H9 (cell line): Measurements from ENCODE around the gene NKD2. TPM values are rescaled to one million over a fixed set of nuclear protein-coding genes. Genes with fewer than 3 reads are reported as not detected.

Experiments
- DNase-seq: peaks from one replicate; pipeline ENCODE4 v3.0.0-alpha.2; 2017
- H2AFZ ChIP-seq: one replicate; pipeline ENCODE4 v1.6.1; 2013; ENCODE audit warnings: mild to moderate bottlenecking, low read length, control low read depth, moderate library complexity
- H2AK5ac ChIP-seq: 2 replicates; pipeline ENCODE4 v1.6.1; 2013; ENCODE audit warnings: low read length, control low read depth, mixed read lengths; ENCODE audit not compliant: insufficient read length
- H2BK120ac ChIP-seq: one replicate; pipeline ENCODE4 v1.6.1; 2013; ENCODE audit warnings: low read depth, mild to moderate bottlenecking, low read length, control low read depth, inconsistent platforms; ENCODE audit not compliant: poor library complexity, severe bottlenecking
- H2BK12ac ChIP-seq: 2 replicates; pipeline ENCODE4 v1.6.1; 2013; ENCODE audit warnings: low read length, control low read depth, mixed read lengths, low read depth; ENCODE audit not compliant: insufficient read length
- H2BK15ac ChIP-seq: 2 replicates; pipeline ENCODE4 v1.6.1; 2013; ENCODE audit warnings: low read depth, low read length, control low read depth
- H2BK20ac ChIP-seq: one replicate; pipeline ENCODE4 v1.6.1; 2013; ENCODE audit warnings: low read depth, mild to moderate bottlenecking, low read length, control low read depth, inconsistent platforms; ENCODE audit not compliant: poor library complexity, severe bottlenecking
- H2BK5ac ChIP-seq: 2 replicates; pipeline ENCODE4 v1.6.1; 2013; ENCODE audit warnings: low read length, control low read depth, mixed read lengths; ENCODE audit not compliant: insufficient read length
- H3K14ac ChIP-seq: 2 replicates; pipeline ENCODE4 v1.6.1; 2013; ENCODE audit warnings: low read length, control low read depth; ENCODE audit not compliant: insufficient read depth
- H3K18ac ChIP-seq: 2 replicates; pipeline ENCODE4 v1.6.1; 2013; ENCODE audit warnings: low read depth, mild to moderate bottlenecking, mixed read lengths, low read length, control low read depth; ENCODE audit not compliant: insufficient read length
- H3K23ac ChIP-seq: 2 replicates; pipeline ENCODE4 v1.6.1; 2013; ENCODE audit warnings: low read length, control low read depth, mixed read lengths, low read depth; ENCODE audit not compliant: insufficient read length
- H3K23me2 ChIP-seq: 2 replicates; pipeline ENCODE4 v1.6.1; 2013; ENCODE audit warnings: low read depth, mild to moderate bottlenecking, mixed read lengths, low read length, control low read depth; ENCODE audit not compliant: insufficient read length, poor library complexity, severe bottlenecking
- H3K27ac ChIP-seq: 2 replicates; pipeline ENCODE4 v1.5.1; 2013; ENCODE audit warnings: low read length, control low read depth, mixed read lengths, low read depth; ENCODE audit not compliant: insufficient read length
- H3K27me3 ChIP-seq: 2 replicates; pipeline ENCODE4 v1.6.1; 2013; ENCODE audit warnings: low read length, control low read depth, inconsistent platforms; ENCODE audit not compliant: insufficient read depth
- H3K4ac ChIP-seq: 2 replicates; pipeline ENCODE4 v1.6.1; 2013; ENCODE audit warnings: low read depth, mild to moderate bottlenecking, control low read depth, inconsistent platforms, low read length, moderate library complexity
- H3K4me1 ChIP-seq: 2 replicates; pipeline ENCODE4 v1.6.1; 2013; ENCODE audit warnings: low read length, control low read depth, inconsistent platforms; ENCODE audit not compliant: insufficient read depth
- H3K4me2 ChIP-seq: 2 replicates; pipeline ENCODE4 v1.6.1; 2013; ENCODE audit warnings: low read length, control low read depth, mixed read lengths; ENCODE audit not compliant: insufficient read length, insufficient read depth
- H3K56ac ChIP-seq: 2 replicates; pipeline ENCODE4 v1.6.1; 2013; ENCODE audit warnings: low read depth, mild to moderate bottlenecking, mixed read lengths, low read length, control low read depth; ENCODE audit not compliant: insufficient read length
- H3K79me1 ChIP-seq: 2 replicates; pipeline ENCODE4 v1.6.1; 2013; ENCODE audit warnings: low read depth, mild to moderate bottlenecking, moderate library complexity, low read length, control low read depth, inconsistent platforms; ENCODE audit not compliant: insufficient read depth, poor library complexity, severe bottlenecking
- H3K79me2 ChIP-seq: 2 replicates; pipeline ENCODE4 v1.6.1; 2013; ENCODE audit warnings: low read length, control low read depth, inconsistent platforms; ENCODE audit not compliant: insufficient read depth
- H3K9ac ChIP-seq: 2 replicates; pipeline ENCODE4 v1.6.1; 2013; ENCODE audit warnings: low read length, control low read depth, mixed read lengths; ENCODE audit not compliant: insufficient read length; ENCODE audit errors: extremely low read depth
- H3K9me3 ChIP-seq: one replicate; pipeline ENCODE4 v1.6.1; 2013; ENCODE audit warnings: low read depth, low read length, inconsistent platforms; ENCODE audit not compliant: control insufficient read depth
- H3T11ph ChIP-seq: one replicate; pipeline ENCODE4 v1.6.1; 2013; ENCODE audit warnings: mild to moderate bottlenecking, low read length, control low read depth, inconsistent platforms
- H4K20me1 ChIP-seq: one replicate; pipeline ENCODE4 v1.6.1; 2013; ENCODE audit not compliant: control insufficient read depth, insufficient read length, insufficient read depth
- H4K5ac ChIP-seq: 2 replicates; pipeline ENCODE4 v1.6.1; 2013; ENCODE audit warnings: low read depth, mild to moderate bottlenecking, mixed read lengths, low read length, control low read depth; ENCODE audit not compliant: insufficient read length
- H4K8ac ChIP-seq: replicated peaks from 2 replicates; pipeline ENCODE4 v1.6.1; 2013; ENCODE audit warnings: low read length, control low read depth, mixed read lengths, low read depth; ENCODE audit not compliant: insufficient read length
- H4K91ac ChIP-seq: 2 replicates; pipeline ENCODE4 v1.6.1; 2013; ENCODE audit warnings: low read depth, mild to moderate bottlenecking, moderate library complexity, mixed read lengths, low read length, control low read depth; ENCODE audit not compliant: insufficient read length
- H3K27ac Mint-ChIP-seq, 3 experiments: 2 replicates in 2 of 3; 3 replicates in 1 of 3; pipeline ENCODE4 v1.8.0; 2020 to 2021; ENCODE audit warnings: mixed read lengths in 3 of 3, mild to moderate bottlenecking in 1 of 3, moderate library complexity in 1 of 3
- H3K27me3 Mint-ChIP-seq: 2 replicates; pipeline ENCODE4 v1.8.0; 2021; ENCODE audit warnings: low read depth, mild to moderate bottlenecking, moderate library complexity, mixed read lengths
- H3K36me3 Mint-ChIP-seq, 3 experiments: 2 replicates in 2 of 3; 3 replicates in 1 of 3; pipeline ENCODE4 v1.8.0; 2020 to 2021; ENCODE audit warnings: low read depth in 3 of 3, mixed read lengths in 3 of 3; ENCODE audit not compliant: insufficient read depth in 1 of 3
- H3K4me1 Mint-ChIP-seq, 2 experiments: 2 replicates each; pipeline ENCODE4 v1.8.0; 2020; ENCODE audit warnings: mixed read lengths in 2 of 2
- H3K4me3 Mint-ChIP-seq, 2 experiments: 2 replicates in 1 of 2; 3 replicates in 1 of 2; pipeline ENCODE4 v1.8.0; 2020 to 2021; ENCODE audit warnings: mild to moderate bottlenecking in 2 of 2, mixed read lengths in 2 of 2, moderate library complexity in 1 of 2
- H3K9me3 Mint-ChIP-seq, 2 experiments: 2 replicates in 1 of 2; 3 replicates in 1 of 2; pipeline ENCODE4 v1.8.0; 2020; ENCODE audit warnings: mild to moderate bottlenecking in 2 of 2, mixed read lengths in 2 of 2, moderate library complexity in 1 of 2
- CTCF ChIP-seq: fragments of 200-600 bp; sonication (generic); conservative IDR thresholded peaks from 3 replicates; pipeline ENCODE4 v1.8.0; 2021; ENCODE audit warnings: antibody characterized with exemption, mild to moderate bottlenecking
- WGBS: extraction: QIAGEN DNeasy Blood & Tissue Kit; methylation state at CpG from one replicate; pipeline ENCODE4 v1.1.7; 2013; ENCODE audit warnings: missing lambda C conversion rate, low lambda C conversion rate, mixed read lengths; ENCODE audit not compliant: insufficient read length; ENCODE audit errors: extremely low coverage; 5-methylcytosine and 5-hydroxymethylcytosine counted together
- total RNA-seq: library from RNA; stranded (reverse); gene quantifications from 2 replicates; pipeline ENCODE4 v1.2.1, GENCODE V29; 2021

Gene NKD2
- total RNA-seq, 1 experiment from 2014 or later: 7.3 TPM

- Histone ChIP-seq H3K79me2 (no peaks in the 10 kb centered on the region), H4K5ac (no peak overlapping the region), H3K14ac (no peak overlapping the region), H3K4me2 (no peak overlapping the region), H2BK5ac (no peak overlapping the region), H3K9me3 (no peaks in the 10 kb centered on the region), H3T11ph (no peak overlapping the region), H3K9ac (no peak overlapping the region), H3K56ac (no peak overlapping the region), H3K4me1 (no peaks in the 10 kb centered on the region), H3K4ac (no peak overlapping the region), H3K18ac (no peak overlapping the region), H2AK5ac (no peak overlapping the region), H2BK20ac (no peak overlapping the region), H3K27ac (no peak overlapping the region), H2BK15ac (no peak overlapping the region), H4K20me1 (no peaks in the 10 kb centered on the region), H4K8ac (no peak overlapping the region), H2BK12ac (no peak overlapping the region), H2BK120ac (no peak overlapping the region), H3K27me3 (peaks cover 15% of the 10 kb centered on the region; the same call in 1 of the 2 replicates), H3K79me1 (no peaks in the 10 kb centered on the region), H3K23ac (no peak overlapping the region), H2AFZ (no peak overlapping the region), H4K91ac (no peak overlapping the region), H3K23me2 (peaks cover 10% of the 10 kb centered on the region)
- Mint-ChIP-seq H3K4me1 (peaks cover 8 to 12% of the 10 kb centered on the region in 2 experiments), H3K36me3 (no peaks in the 10 kb centered on the region; a peak in 1 of 7 replicates), H3K27me3 (peaks cover 65% of the 10 kb centered on the region), H3K4me3 (no peak overlapping the region), H3K27ac (no peak overlapping the region), H3K9me3 (no peaks in the 10 kb centered on the region)
- no peak for DNase-seq
- TF ChIP-seq CTCF: no peak
- WGBS: no CpG with 5 or more reads among the region's 13 CpGs
These were observed 5.8 kb upstream of the NKD2 start for GRCh38 chr5:1002836-1003235.
